Neural progenitor cell (in vitro differentiated cells): ENCODE data around the gene R3HDM2. TPM values are rescaled to one million over a fixed set of nuclear protein-coding genes. Genes with fewer than 3 reads are reported as not detected.
A peak's percentile ranks its signal among the peaks of the same experiment; 100 is the strongest.
"Not testable (repeated sequence)": the region's sequence is repeated elsewhere in the genome, so short reads cannot be mapped to it uniquely, and the experiment has no call there.

ENCODE experiments used
- DNase-seq: peaks from one replicate; pipeline ENCODE4 v3.0.0-alpha.2; 2016; ENCODE audit warnings: low spot score
- H2AFZ ChIP-seq: fragments of 200-600 bp; sonication (generic); replicated peaks from 2 replicates; pipeline ENCODE4 v1.6.1; 2016; ENCODE audit warnings: antibody characterized with exemption
- H3F3A ChIP-seq: fragments of 200-600 bp; sonication (generic); 2 replicates; pipeline ENCODE4 v1.6.1; 2016; ENCODE audit warnings: antibody characterized with exemption, low read depth
- H3K27ac ChIP-seq: fragments of 200-600 bp; sonication (generic); 2 replicates; pipeline ENCODE4 v1.5.1; 2016; ENCODE audit warnings: mild to moderate bottlenecking
- H3K27me3 ChIP-seq: fragments of 200-600 bp; sonication (generic); 2 replicates; pipeline ENCODE4 v1.6.1; 2016; ENCODE audit warnings: mild to moderate bottlenecking, moderate library complexity
- H3K36me3 ChIP-seq: fragments of 200-600 bp; sonication (generic); 2 replicates; pipeline ENCODE4 v1.5.1; 2016
- H3K4me1 ChIP-seq: fragments of 200-600 bp; sonication (generic); 2 replicates; pipeline ENCODE4 v1.6.1; 2016; ENCODE audit warnings: mixed run types
- H3K4me2 ChIP-seq: fragments of 200-600 bp; sonication (generic); 2 replicates; pipeline ENCODE4 v1.6.1; 2016
- H3K4me3 ChIP-seq: fragments of 200-600 bp; sonication (generic); 2 replicates; pipeline ENCODE4 v1.5.1; 2016
- H3K79me2 ChIP-seq: fragments of 200-600 bp; sonication (generic); 2 replicates; pipeline ENCODE4 v1.6.1; 2016; ENCODE audit warnings: low read depth
- H3K9ac ChIP-seq: fragments of 200-600 bp; sonication (generic); 2 replicates; pipeline ENCODE4 v1.6.1; 2016
- H3K9me3 ChIP-seq: fragments of 200-600 bp; sonication (generic); 2 replicates; pipeline ENCODE4 v1.5.1; 2016; ENCODE audit warnings: low read depth
- H4K20me1 ChIP-seq: fragments of 200-600 bp; sonication (generic); 2 replicates; pipeline ENCODE4 v1.6.1; 2016; ENCODE audit warnings: low read depth
- H3K27ac Mint-ChIP-seq: 3 replicates; pipeline ENCODE4 v1.8.0; 2021; ENCODE audit warnings: mixed read lengths
- H3K27me3 Mint-ChIP-seq: 2 replicates; pipeline ENCODE4 v1.8.0; 2022; ENCODE audit warnings: low read depth, mild to moderate bottlenecking, inconsistent platforms, moderate library complexity, mixed read lengths; ENCODE audit not compliant: insufficient read depth
- H3K36me3 Mint-ChIP-seq: 3 replicates; pipeline ENCODE4 v1.8.0; 2021; ENCODE audit warnings: mixed read lengths
- H3K4me1 Mint-ChIP-seq: 3 replicates; pipeline ENCODE4 v1.8.0; 2021; ENCODE audit warnings: mixed read lengths
- H3K4me3 Mint-ChIP-seq: 3 replicates; pipeline ENCODE4 v1.8.0; 2021; ENCODE audit warnings: mild to moderate bottlenecking, moderate library complexity, mixed read lengths
- H3K9me3 Mint-ChIP-seq: 3 replicates; pipeline ENCODE4 v1.8.0; 2020; ENCODE audit warnings: mixed read lengths
- CTCF ChIP-seq: fragments of 200-600 bp; sonication (generic); IDR thresholded peaks from 2 replicates; pipeline ENCODE4 v1.5.1; 2017; ENCODE audit warnings: antibody characterized with exemption, mild to moderate bottlenecking
- EZH2 ChIP-seq: fragments of 200-600 bp; sonication (generic); IDR thresholded peaks from 2 replicates; pipeline ENCODE4 v1.6.1; 2017; ENCODE audit warnings: antibody characterized with exemption, mild to moderate bottlenecking, moderate library complexity
- EZH2phosphoT487 ChIP-seq: fragments of 200-600 bp; sonication (generic); IDR thresholded peaks from 2 replicates; pipeline ENCODE4 v1.6.1; 2017; ENCODE audit warnings: antibody characterized with exemption
- total RNA-seq: library from RNA; depleted of rRNA; stranded (reverse); fragments of >200 nt; gene quantifications from 2 replicates; pipeline ENCODE4 v1.2.3, GENCODE V29; 2015; ENCODE audit warnings: low replicate concordance

The R3HDM2 gene
- total RNA-seq, 1 donor from 2014 or later = 40.0 TPM

DNA sequence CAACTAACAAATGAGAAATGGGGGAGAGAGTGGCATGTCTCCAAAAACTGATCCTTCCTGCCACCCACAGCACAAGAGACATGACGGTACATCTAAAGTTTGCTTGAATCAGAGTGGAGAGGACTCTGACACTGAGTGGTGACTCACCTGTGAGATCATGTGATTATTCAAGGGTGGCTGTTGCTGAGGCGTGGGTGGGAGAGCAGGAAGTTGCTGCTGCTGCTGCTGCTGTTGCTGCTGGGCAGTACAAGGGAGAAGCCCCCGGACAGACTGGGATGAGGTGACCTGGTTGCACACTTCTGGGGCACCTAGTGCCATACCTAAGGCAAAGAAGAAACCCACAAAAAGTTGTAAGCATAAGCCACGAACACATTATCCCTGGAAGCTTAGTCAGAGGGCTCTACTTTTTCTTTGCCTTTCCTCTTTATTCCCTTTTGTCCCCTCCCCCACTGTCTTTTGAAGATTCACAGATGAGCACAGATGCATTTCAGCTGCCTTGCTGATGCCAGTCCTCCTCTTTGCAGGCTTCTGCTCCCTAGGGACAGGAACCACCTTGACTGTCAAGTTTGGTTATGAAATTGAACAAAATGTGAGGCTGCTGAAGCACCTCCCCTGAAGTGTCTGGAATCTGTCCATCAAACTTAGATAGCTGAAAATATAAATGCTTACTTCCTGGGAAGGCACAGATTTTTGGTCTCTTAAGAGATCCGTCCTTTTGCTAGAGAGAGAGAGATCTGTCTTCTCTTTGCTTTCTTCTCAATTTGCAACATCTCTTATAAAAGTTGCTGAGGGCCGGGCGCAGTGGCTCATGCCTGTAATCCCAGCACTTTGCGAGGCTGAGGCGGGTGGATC is 150.4 kb downstream of the R3HDM2 start:
- Histone ChIP-seq H3K27ac (no peak overlapping the region), H4K20me1 (no peaks in the 10 kb centered on the region), H2AFZ (no peak overlapping the region), H3K27me3 (no peaks in the 10 kb centered on the region), H3K4me3 (no peak overlapping the region), H3F3A (peaks cover 4% of the 10 kb centered on the region), H3K4me2 (no peak overlapping the region), H3K9ac (no peak overlapping the region), H3K36me3 (no peaks in the 10 kb centered on the region), H3K9me3 (no peaks in the 10 kb centered on the region), H3K4me1 (no peaks in the 10 kb centered on the region), H3K79me2 (no peaks in the 10 kb centered on the region)
- H3K27ac Mint-ChIP-seq = peak overlapping the region; percentile 24
- H3K4me3 Mint-ChIP-seq = no peak overlapping the region
- H3K4me1 Mint-ChIP-seq = peaks cover 15% of the 10 kb centered on the region
- H3K36me3 Mint-ChIP-seq = peaks cover 35% of the 10 kb centered on the region
- no peaks in the 10 kb centered on the region for H3K9me3 Mint-ChIP-seq
- DNase-seq = no peak
- H3K27me3 Mint-ChIP-seq = no peaks in the 10 kb centered on the region
- no peak for TF ChIP-seq CTCF
- no peak for TF ChIP-seq EZH2phosphoT487
- TF ChIP-seq EZH2 = no peak

- peaks cover 40% of the 10 kb centered on the region for H3K36me3 Mint-ChIP-seq
- Histone ChIP-seq H3K27ac (no peak overlapping the region), H2AFZ (no peak overlapping the region), H3K4me1 (no peaks in the 10 kb centered on the region), H3F3A (peaks cover 4% of the 10 kb centered on the region), H3K4me2 (no peak overlapping the region), H3K36me3 (no peaks in the 10 kb centered on the region), H4K20me1 (no peaks in the 10 kb centered on the region), H3K9me3 (no peaks in the 10 kb centered on the region), H3K4me3 (no peak overlapping the region), H3K79me2 (no peaks in the 10 kb centered on the region), H3K9ac (no peak overlapping the region), H3K27me3 (no peaks in the 10 kb centered on the region)
- no peak for DNase-seq
- H3K4me3 Mint-ChIP-seq = no peak overlapping the region
- no peaks in the 10 kb centered on the region for H3K27me3 Mint-ChIP-seq
- no peaks in the 10 kb centered on the region for H3K9me3 Mint-ChIP-seq
- TF ChIP-seq EZH2phosphoT487 (no peak), EZH2 (no peak)
- H3K27ac Mint-ChIP-seq = no peak overlapping the region
- peaks cover 15% of the 10 kb centered on the region for H3K4me1 Mint-ChIP-seq
Measured at GRCh38 chr12:57278465-57279381, 152.1 kb downstream of the R3HDM2 start.

GRCh38 chr12:57276935-57277563 is 153.8 kb downstream of the R3HDM2 start:
- Histone ChIP-seq H3K9me3 (no peaks in the 10 kb centered on the region), H3F3A (peaks cover 4% of the 10 kb centered on the region), H3K4me2 (no peak overlapping the region), H3K27me3 (no peaks in the 10 kb centered on the region), H3K36me3 (no peaks in the 10 kb centered on the region), H3K4me3 (no peak overlapping the region), H3K4me1 (no peaks in the 10 kb centered on the region), H4K20me1 (no peaks in the 10 kb centered on the region), H3K9ac (no peak overlapping the region), H3K27ac (no peak overlapping the region), H3K79me2 (no peaks in the 10 kb centered on the region), H2AFZ (no peak overlapping the region)
- Mint-ChIP-seq H3K9me3 (no peaks in the 10 kb centered on the region), H3K4me1 (peaks cover 18% of the 10 kb centered on the region), H3K36me3 (peaks cover 37% of the 10 kb centered on the region), H3K27ac (no peak overlapping the region), H3K4me3 (no peak overlapping the region), H3K27me3 (no peaks in the 10 kb centered on the region)
- peak; percentile 46 for DNase-seq
- TF ChIP-seq CTCF = peak; percentile 55
- TF ChIP-seq EZH2 = no peak

- H4K20me1 ChIP-seq, H3K4me3 ChIP-seq, H2AFZ ChIP-seq, H3K27ac ChIP-seq, H3K4me2 ChIP-seq, H3K27me3 Mint-ChIP-seq, H3K79me2 ChIP-seq, H3K36me3 ChIP-seq, H3K27ac Mint-ChIP-seq, H3K4me1 ChIP-seq, H3K9me3 Mint-ChIP-seq, H3K9me3 ChIP-seq, H3K27me3 ChIP-seq, H3K4me3 Mint-ChIP-seq, DNase-seq, H3K9ac ChIP-seq, H3F3A ChIP-seq: not testable (repeated sequence)
- Mint-ChIP-seq H3K4me1 (peaks cover 17% of the 10 kb centered on the region), H3K36me3 (peaks cover 34% of the 10 kb centered on the region)
Measured at GRCh38 chr12:57276233-57276632, 154.6 kb downstream of the R3HDM2 start.
